Astrocyte (in vitro differentiated cells and primary cell): ENCODE measurements around the gene C1orf174. TPM values are rescaled to one million over a fixed set of nuclear protein-coding genes. Genes with fewer than 3 reads are reported as not detected.

Experiments
- DNase-seq: peaks from one replicate; pipeline ENCODE4 v3.0.0-alpha.2; 2010; ENCODE audit warnings: low read depth
- FAIRE-seq: peaks from 2 replicates; lab custom pipeline; 2011; peaks lifted over from hg19 to GRCh38; lab: Jason Lieb, UNC
- H2AFZ ChIP-seq: 2 replicates; pipeline ENCODE4 v1.6.0; 2012; ENCODE audit warnings: low read depth, low read length, inconsistent platforms
- H3K27ac ChIP-seq: 2 replicates; pipeline ENCODE4 v1.5.1; 2011; ENCODE audit warnings: low read depth, low read length, inconsistent platforms
- H3K27me3 ChIP-seq: 2 replicates; pipeline ENCODE4 v1.6.0; 2011; ENCODE audit warnings: low read length, inconsistent platforms; ENCODE audit not compliant: insufficient read depth
- H3K36me3 ChIP-seq: 2 replicates; pipeline ENCODE4 v1.5.1; 2011; ENCODE audit warnings: low read length, inconsistent platforms; ENCODE audit not compliant: insufficient read depth
- H3K4me1 ChIP-seq: 2 replicates; pipeline ENCODE4 v1.5.1; 2011; ENCODE audit warnings: low read length, inconsistent platforms; ENCODE audit not compliant: insufficient read depth
- H3K4me2 ChIP-seq: 2 replicates; pipeline ENCODE4 v1.6.0; 2012; ENCODE audit warnings: low read length, inconsistent platforms
- H3K4me3 ChIP-seq: 2 replicates; pipeline ENCODE4 v1.5.1; 2011; ENCODE audit warnings: low read depth, mild to moderate bottlenecking, low read length, inconsistent platforms; ENCODE audit not compliant: insufficient read depth
- H3K79me2 ChIP-seq: 2 replicates; pipeline ENCODE4 v1.6.0; 2012; ENCODE audit warnings: mild to moderate bottlenecking, low read length, inconsistent platforms; ENCODE audit not compliant: insufficient read depth
- H3K9ac ChIP-seq: 2 replicates; pipeline ENCODE4 v1.6.0; 2012; ENCODE audit warnings: mild to moderate bottlenecking, low read length, inconsistent platforms
- H3K9me3 ChIP-seq: 2 replicates; pipeline ENCODE4 v1.5.1; 2012; ENCODE audit warnings: low read depth, mild to moderate bottlenecking, low read length, inconsistent platforms; ENCODE audit not compliant: insufficient read depth
- H4K20me1 ChIP-seq: 2 replicates; pipeline ENCODE4 v1.6.0; 2012; ENCODE audit warnings: low read length, inconsistent platforms; ENCODE audit not compliant: insufficient read depth
- H3K27ac Mint-ChIP-seq: one replicate; pipeline ENCODE4 v1.8.0; 2021; ENCODE audit warnings: mild to moderate bottlenecking, mixed read lengths; ENCODE audit not compliant: unreplicated experiment
- H3K27me3 Mint-ChIP-seq: one replicate; pipeline ENCODE4 v1.8.0; 2021; ENCODE audit warnings: low read depth, mixed read lengths; ENCODE audit not compliant: unreplicated experiment
- H3K36me3 Mint-ChIP-seq: one replicate; pipeline ENCODE4 v1.8.0; 2021; ENCODE audit warnings: low read depth, mixed read lengths; ENCODE audit not compliant: unreplicated experiment
- H3K4me1 Mint-ChIP-seq: one replicate; pipeline ENCODE4 v1.8.0; 2021; ENCODE audit warnings: low read depth, mixed read lengths; ENCODE audit not compliant: unreplicated experiment
- H3K4me3 Mint-ChIP-seq: one replicate; pipeline ENCODE4 v1.8.0; 2021; ENCODE audit warnings: mild to moderate bottlenecking, moderate library complexity, mixed read lengths; ENCODE audit not compliant: unreplicated experiment
- H3K9me3 Mint-ChIP-seq: one replicate; pipeline ENCODE4 v1.8.0; 2021; ENCODE audit warnings: mild to moderate bottlenecking, mixed read lengths; ENCODE audit not compliant: unreplicated experiment
- EZH2 ChIP-seq: IDR thresholded peaks from 2 replicates; pipeline ENCODE4 v1.6.1; 2012; ENCODE audit warnings: mild to moderate bottlenecking, low read length, inconsistent platforms; ENCODE audit not compliant: insufficient read depth
- total RNA-seq: library from RNA; stranded (reverse); gene quantifications from 2 replicates; pipeline ENCODE4 v1.2.1, GENCODE V29; 2021
- TF ChIP-seq, protein P1 (sequence below): IDR thresholded peaks from 2 replicates; pipeline ENCODE4 v1.5.1; 2011; ENCODE audit warnings: low read depth, mild to moderate bottlenecking, inconsistent platforms, low read length, moderate library complexity; ENCODE audit not compliant: insufficient read depth

C1orf174 gene
- total RNA-seq, 1 donor from 2014 or later: 26.1 TPM

DNA sequence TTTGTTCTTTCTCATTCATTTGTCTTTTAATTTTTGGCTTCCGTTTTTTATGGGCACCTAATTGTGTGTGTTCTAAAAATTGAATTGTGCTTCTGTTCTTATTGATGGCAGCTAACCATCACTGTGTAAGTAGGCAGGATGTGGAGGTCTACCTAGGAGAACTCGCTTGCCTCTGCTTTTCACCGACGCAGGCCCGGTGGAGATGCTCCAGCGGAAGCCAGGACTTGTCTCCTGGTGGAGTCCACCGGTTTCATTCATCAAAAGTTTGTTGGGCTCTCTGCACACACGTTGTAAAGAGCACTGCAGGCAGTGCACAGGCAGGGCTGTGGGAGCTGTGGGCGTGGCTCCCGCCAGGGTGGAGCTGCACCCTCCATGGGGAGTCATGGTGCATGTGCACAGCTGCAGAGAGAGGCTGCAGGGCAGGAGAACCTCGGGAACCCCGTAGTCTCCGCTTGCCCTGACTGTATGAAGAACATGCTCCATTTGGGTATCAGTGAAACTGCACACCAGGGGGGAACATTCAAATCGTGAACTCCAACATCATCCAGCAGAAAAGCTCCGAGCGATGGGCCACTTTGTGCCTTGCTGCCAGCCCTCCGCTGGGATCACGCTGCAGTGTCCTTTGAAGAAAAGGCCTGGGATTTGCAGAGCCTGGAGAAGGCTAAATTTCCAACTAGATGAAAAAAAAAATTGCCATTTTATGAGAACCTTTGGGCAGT lies 6.0 kb upstream of the C1orf174 start:
- Histone ChIP-seq H3K27ac (no peak overlapping the region), H3K4me3 (no peak overlapping the region), H2AFZ (no peak overlapping the region), H3K79me2 (no peaks in the 10 kb centered on the region), H3K4me1 (no peaks in the 10 kb centered on the region), H3K9ac (no peak overlapping the region), H4K20me1 (no peaks in the 10 kb centered on the region), H3K36me3 (no peaks in the 10 kb centered on the region), H3K27me3 (peaks cover 4% of the 10 kb centered on the region), H3K4me2 (no peak overlapping the region), H3K9me3 (no peaks in the 10 kb centered on the region)
- peaks cover 20% of the 10 kb centered on the region for H3K27me3 Mint-ChIP-seq
- no peak overlapping the region for H3K27ac Mint-ChIP-seq
- TF ChIP-seq, protein P1, sequence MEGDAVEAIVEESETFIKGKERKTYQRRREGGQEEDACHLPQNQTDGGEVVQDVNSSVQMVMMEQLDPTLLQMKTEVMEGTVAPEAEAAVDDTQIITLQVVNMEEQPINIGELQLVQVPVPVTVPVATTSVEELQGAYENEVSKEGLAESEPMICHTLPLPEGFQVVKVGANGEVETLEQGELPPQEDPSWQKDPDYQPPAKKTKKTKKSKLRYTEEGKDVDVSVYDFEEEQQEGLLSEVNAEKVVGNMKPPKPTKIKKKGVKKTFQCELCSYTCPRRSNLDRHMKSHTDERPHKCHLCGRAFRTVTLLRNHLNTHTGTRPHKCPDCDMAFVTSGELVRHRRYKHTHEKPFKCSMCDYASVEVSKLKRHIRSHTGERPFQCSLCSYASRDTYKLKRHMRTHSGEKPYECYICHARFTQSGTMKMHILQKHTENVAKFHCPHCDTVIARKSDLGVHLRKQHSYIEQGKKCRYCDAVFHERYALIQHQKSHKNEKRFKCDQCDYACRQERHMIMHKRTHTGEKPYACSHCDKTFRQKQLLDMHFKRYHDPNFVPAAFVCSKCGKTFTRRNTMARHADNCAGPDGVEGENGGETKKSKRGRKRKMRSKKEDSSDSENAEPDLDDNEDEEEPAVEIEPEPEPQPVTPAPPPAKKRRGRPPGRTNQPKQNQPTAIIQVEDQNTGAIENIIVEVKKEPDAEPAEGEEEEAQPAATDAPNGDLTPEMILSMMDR: no peak
- no peak for TF ChIP-seq EZH2
- peaks cover 6% of the 10 kb centered on the region for H3K4me1 Mint-ChIP-seq
- DNase-seq: no peak
- H3K4me3 Mint-ChIP-seq: no peak overlapping the region
- peaks cover 6% of the 10 kb centered on the region for H3K36me3 Mint-ChIP-seq
- no peaks in the 10 kb centered on the region for H3K9me3 Mint-ChIP-seq
- no peak for FAIRE-seq

DNA sequence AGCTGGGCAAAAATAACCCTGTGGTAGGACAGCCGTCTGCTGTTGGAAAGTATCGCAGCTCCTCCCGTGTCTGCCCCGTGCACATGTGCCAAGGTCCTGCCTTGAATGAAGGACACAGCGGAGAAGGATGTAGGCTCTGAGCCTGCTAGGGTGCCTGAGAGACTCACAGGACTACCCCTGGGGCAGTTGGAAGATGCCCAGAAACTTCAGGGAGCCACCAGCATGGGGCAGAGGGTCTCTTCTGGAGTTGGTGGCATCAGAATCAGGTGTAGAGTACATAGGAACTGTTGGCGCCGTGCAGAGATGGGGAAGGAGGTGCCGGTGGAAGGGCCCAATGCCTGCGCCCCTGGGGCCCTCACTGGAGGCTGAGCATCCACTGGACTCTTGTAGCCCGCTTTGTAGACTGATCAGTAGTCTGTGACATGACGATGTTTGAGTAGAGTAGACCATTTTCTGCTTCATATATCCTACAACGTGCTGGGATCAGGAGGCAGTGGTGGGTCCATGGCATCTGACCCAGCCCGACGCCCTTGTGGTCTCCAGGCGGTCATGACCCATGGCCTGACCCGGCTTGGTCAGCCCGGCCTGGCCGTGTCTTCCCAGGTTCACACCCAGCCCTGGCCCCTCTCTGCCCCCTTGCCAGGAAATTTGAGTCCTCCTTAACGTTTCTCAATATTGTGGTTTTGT lies 5.3 kb upstream of the C1orf174 start:
- no peaks in the 10 kb centered on the region for H3K36me3 ChIP-seq
- H3K4me1 ChIP-seq: no peaks in the 10 kb centered on the region
- no peak overlapping the region for H2AFZ ChIP-seq
- no peak overlapping the region for H3K4me3 ChIP-seq
- Mint-ChIP-seq H3K27ac (no peak overlapping the region), H3K9me3 (no peaks in the 10 kb centered on the region), H3K4me1 (peaks cover 6% of the 10 kb centered on the region), H3K27me3 (peaks cover 17% of the 10 kb centered on the region), H3K36me3 (peaks cover 6% of the 10 kb centered on the region), H3K4me3 (no peak overlapping the region)
- H3K9ac ChIP-seq: no peak overlapping the region
- DNase-seq (no peak), FAIRE-seq (no peak)
- H3K27me3 ChIP-seq: peaks cover 4% of the 10 kb centered on the region
- TF ChIP-seq, protein P1: no peak
- no peak for TF ChIP-seq EZH2
- no peak overlapping the region for H3K27ac ChIP-seq
- no peaks in the 10 kb centered on the region for H3K79me2 ChIP-seq
- H4K20me1 ChIP-seq: no peaks in the 10 kb centered on the region
- H3K4me2 ChIP-seq: no peak overlapping the region
- no peaks in the 10 kb centered on the region for H3K9me3 ChIP-seq

DNA sequence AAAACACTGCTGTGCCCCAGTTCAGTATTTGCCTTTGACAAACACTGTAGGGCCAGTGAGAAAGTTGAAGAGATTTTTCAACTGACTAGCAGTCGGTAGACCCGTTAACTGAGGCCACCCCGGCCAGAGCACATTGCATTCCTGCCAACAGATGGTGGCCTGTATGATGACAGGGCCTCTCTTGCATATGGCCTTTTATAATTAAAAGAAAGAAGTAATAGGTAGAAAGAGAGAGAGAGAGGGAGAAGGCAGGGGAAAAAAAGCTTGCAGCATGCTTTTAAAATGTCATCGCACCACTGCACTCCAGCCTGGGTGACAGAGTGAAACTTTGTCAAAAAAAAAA lies 4.7 kb upstream of the C1orf174 start:
- Mint-ChIP-seq H3K27ac (no peak overlapping the region), H3K4me3 (no peak overlapping the region), H3K27me3 (peaks cover 17% of the 10 kb centered on the region), H3K36me3 (peaks cover 6% of the 10 kb centered on the region), H3K4me1 (peaks cover 6% of the 10 kb centered on the region), H3K9me3 (no peaks in the 10 kb centered on the region)
- no peak for FAIRE-seq
- Histone ChIP-seq H3K4me1 (no peaks in the 10 kb centered on the region), H3K27ac (no peak overlapping the region), H3K79me2 (peaks cover 4% of the 10 kb centered on the region), H3K4me2 (no peak overlapping the region), H3K4me3 (no peak overlapping the region), H3K9me3 (no peaks in the 10 kb centered on the region), H4K20me1 (no peaks in the 10 kb centered on the region), H3K36me3 (no peaks in the 10 kb centered on the region), H3K9ac (no peak overlapping the region), H2AFZ (no peak overlapping the region), H3K27me3 (peaks cover 2% of the 10 kb centered on the region)
- DNase-seq: no peak
- TF ChIP-seq, protein P1: no peak
- TF ChIP-seq EZH2: no peak
